HCT116 (cell line): ENCODE results near the gene PRKCH. TPM values are rescaled to one million over a fixed set of nuclear protein-coding genes. Genes with fewer than 3 reads are reported as not detected.

Experiments
- ATAC-seq: fragments of 200-7000 bp; cut with Tn5 transposase; 2 replicates; pipeline ENCODE4 v1.9.1; 2020; ENCODE audit warnings: mild to moderate bottlenecking, moderate library complexity
- BruUV-seq: library from RNA; stranded (reverse); fragments of 400-500 nt; replicated peaks from 2 replicates; lab custom pipeline; 2021; lab: Mats Ljungman, UMichigan
- CTCF ChIA-PET: fragments of 300-600 bp; sonication (Branson Sonifier 250); formaldehyde crosslinking; loops from one replicate; lab custom pipeline; 2021; ENCODE audit warnings: antibody characterized with exemption; lab: Charles Lee
- POLR2A ChIA-PET: fragments of 300-600, 350-600 bp; sonication (Branson Sonifier 250); formaldehyde crosslinking; loops from one replicate; lab custom pipeline; 2021; ENCODE audit warnings: antibody characterized with exemption; lab: Charles Lee
- RAD21 ChIA-PET, 2 experiments: fragments of 300-600 bp; sonication (Branson Sonifier 250); formaldehyde crosslinking; loops; one replicate each; lab custom pipeline; 2023; ENCODE audit warnings: low total read pairs in 2 of 2; ENCODE audit not compliant: uncharacterized antibody in 2 of 2, unreplicated experiment in 2 of 2, low non-redundant PET in 1 of 2; lab: Charles Lee
- DNase-seq: peaks from one replicate; pipeline ENCODE4 v3.0.0-alpha.2; 2010; ENCODE audit warnings: low read depth, low spot score
- H2AFZ ChIP-seq: fragments of 200-600 bp; shearing (Covaris generic), sonication (generic); 2 replicates; pipeline ENCODE4 v1.6.1; 2017; ENCODE audit warnings: low read depth, mixed run types, mixed read lengths, antibody characterized with exemption, low read length; ENCODE audit not compliant: poor library complexity, severe bottlenecking
- H3K27ac ChIP-seq: 2 replicates; pipeline ENCODE4 v1.5.1; 2012; ENCODE audit warnings: low read depth, low read length
- H3K27me3 ChIP-seq: fragments of 200-600 bp; sonication (generic); 2 replicates; pipeline ENCODE4 v1.6.1; 2016; ENCODE audit warnings: mixed run types, low read length, mixed read lengths; ENCODE audit not compliant: insufficient read depth
- H3K36me3 ChIP-seq, 2 experiments: fragments of 200-500 bp in 1 of 2; fragments of 200-600 bp in 1 of 2; sonication (Bioruptor generic) in 1 of 2; sonication (generic) in 1 of 2; 2 replicates each; pipeline versions ENCODE4 v1.5.1 to v1.6.1; 2014 to 2016; ENCODE audit warnings: low read length in 2 of 2, inconsistent platforms in 1 of 2, mixed read lengths in 1 of 2, mixed run types in 1 of 2; ENCODE audit not compliant: insufficient read depth in 2 of 2, control insufficient read depth in 1 of 2
- H3K4me1 ChIP-seq, 2 experiments: fragments of 200-600 bp in 1 of 2; sonication (generic) in 1 of 2; 2 replicates each; pipeline versions ENCODE4 v1.5.1 to v1.6.1; 2012 to 2017; ENCODE audit warnings: low read length in 2 of 2, inconsistent platforms in 1 of 2, mild to moderate bottlenecking in 1 of 2, mixed read lengths in 1 of 2, mixed run types in 1 of 2, moderate library complexity in 1 of 2; ENCODE audit not compliant: insufficient read depth in 2 of 2, control insufficient read depth in 1 of 2
- H3K4me2 ChIP-seq: fragments of 200-600 bp; sonication (generic); 2 replicates; pipeline ENCODE4 v1.6.1; 2017; ENCODE audit warnings: mixed run types, low read length, mixed read lengths
- H3K4me3 ChIP-seq, 2 experiments: fragments of 200-600 bp in 1 of 2; sonication (generic) in 1 of 2; replicated peaks in 1 of 2; 2 replicates each; pipeline ENCODE4 v1.5.1; 2011 to 2016; ENCODE audit warnings: low read length in 2 of 2, control low read depth in 1 of 2, low read depth in 1 of 2, mild to moderate bottlenecking in 1 of 2, mixed read lengths in 1 of 2, mixed run types in 1 of 2
- H3K79me2 ChIP-seq: fragments of 200-600 bp; sonication (generic); 2 replicates; pipeline ENCODE4 v1.6.1; 2017; ENCODE audit warnings: mild to moderate bottlenecking, mixed run types, low read length, moderate library complexity, mixed read lengths; ENCODE audit not compliant: insufficient read depth
- H3K9ac ChIP-seq: fragments of 200-600 bp; sonication (generic); 2 replicates; pipeline ENCODE4 v1.6.1; 2016; ENCODE audit warnings: low read length, mixed read lengths
- H3K9me2 ChIP-seq: fragments of 200-600 bp; sonication (generic), shearing (Covaris generic); 2 replicates; pipeline ENCODE4 v1.6.1; 2017; ENCODE audit warnings: mixed run types, mild to moderate bottlenecking, moderate library complexity; ENCODE audit not compliant: insufficient read depth
- H3K9me3 ChIP-seq, 2 experiments: fragments of 200-500 bp in 1 of 2; fragments of 200-600 bp in 1 of 2; sonication (Bioruptor generic) in 1 of 2; sonication (generic) in 1 of 2; 2 replicates each; pipeline ENCODE4 v1.6.1; 2014 to 2017; ENCODE audit warnings: low read length in 2 of 2, mixed read lengths in 2 of 2, inconsistent platforms in 1 of 2, low read depth in 1 of 2, mild to moderate bottlenecking in 1 of 2, mixed run types in 1 of 2, moderate library complexity in 1 of 2; ENCODE audit not compliant: control insufficient read depth in 1 of 2, insufficient read depth in 1 of 2
- H4K20me1 ChIP-seq: fragments of 200-600 bp; sonication (generic), shearing (Covaris generic); 2 replicates; pipeline ENCODE4 v1.6.1; 2017; ENCODE audit warnings: mixed run types, mild to moderate bottlenecking, moderate library complexity; ENCODE audit not compliant: insufficient read depth
- ATF3 ChIP-seq: IDR thresholded peaks from 2 replicates; pipeline ENCODE4 v1.6.1; 2012
- CBX3 ChIP-seq: IDR thresholded peaks from 2 replicates; pipeline ENCODE4 v1.6.1; 2012; ENCODE audit warnings: low read depth
- CEBPB ChIP-seq: IDR thresholded peaks from 2 replicates; pipeline ENCODE4 v1.6.1; 2012; ENCODE audit warnings: low read depth
- ELF1 ChIP-seq: IDR thresholded peaks from 2 replicates; pipeline ENCODE4 v1.6.1; 2012; ENCODE audit warnings: low read depth, borderline replicate concordance
- FOSL1 ChIP-seq: IDR thresholded peaks from 2 replicates; pipeline ENCODE4 v1.6.1; 2012; ENCODE audit warnings: low read depth
- JUND ChIP-seq: IDR thresholded peaks from 2 replicates; pipeline ENCODE4 v1.6.1; 2012
- POLR2A ChIP-seq: IDR thresholded peaks from 2 replicates; pipeline ENCODE4 v1.7.0; 2011; ENCODE audit warnings: borderline replicate concordance; ENCODE audit not compliant: insufficient read depth, insufficient read length; ENCODE audit errors: extremely low read depth
- RAD21 ChIP-seq: IDR thresholded peaks from 2 replicates; pipeline ENCODE4 v1.6.1; 2012; ENCODE audit warnings: low read depth, mild to moderate bottlenecking
- REST ChIP-seq: IDR thresholded peaks from 2 replicates; pipeline ENCODE4 v1.6.1; 2012; ENCODE audit warnings: low read depth
- SIN3A ChIP-seq: IDR thresholded peaks from 2 replicates; pipeline ENCODE4 v1.6.1; 2012; ENCODE audit warnings: low read depth
- SRF ChIP-seq: IDR thresholded peaks from 2 replicates; pipeline ENCODE4 v1.6.1; 2012; ENCODE audit warnings: low read depth
- ZBTB33 ChIP-seq: IDR thresholded peaks from 2 replicates; pipeline ENCODE4 v1.6.1; 2011; ENCODE audit warnings: mild to moderate bottlenecking, low read length, moderate library complexity; ENCODE audit not compliant: insufficient replicate concordance; ENCODE audit errors: extremely low read depth
- ZFX ChIP-seq: fragments of 450-650 bp; IDR thresholded peaks from 2 replicates; pipeline ENCODE4 v1.6.1; 2017
- ZNF274 ChIP-seq: fragments of 200-500 bp; sonication (Bioruptor generic); IDR thresholded peaks from 2 replicates; pipeline ENCODE4 v1.6.1; 2014; ENCODE audit warnings: mild to moderate bottlenecking, low read depth, low read length, inconsistent platforms
- intact Hi-C: fragments of 100-400 bp; cut with micrococcal nuclease; formaldehyde crosslinking; loops from 2 replicates; pipeline ENCODE4 v1.10.0; 2022
- total RNA-seq: library from RNA; stranded (reverse); gene quantifications from one replicate; pipeline ENCODE4 v1.2.1, GENCODE V29; 2021; ENCODE audit not compliant: unreplicated experiment

Gene PRKCH
- total RNA-seq, 1 experiment from 2014 or later: 16.6 TPM

DNA sequence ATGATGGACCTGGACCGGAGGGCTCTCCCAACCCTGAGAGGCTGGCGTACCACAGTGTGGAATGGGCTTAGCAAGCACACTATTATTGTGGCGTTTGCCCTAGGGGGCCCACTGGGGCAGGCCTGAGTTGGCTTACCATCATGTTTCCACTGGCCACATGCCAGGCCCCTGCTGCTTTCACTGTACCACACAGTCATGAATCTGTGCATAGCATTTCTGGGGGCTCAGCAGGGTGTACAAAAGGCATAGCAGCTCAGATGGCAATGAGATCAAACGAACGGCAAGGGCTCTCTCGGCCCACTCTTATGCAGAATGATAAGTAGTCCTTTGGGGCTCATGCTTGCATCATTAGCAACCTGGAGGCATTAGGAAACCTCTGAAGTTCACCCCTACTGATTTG, 236.9 kb downstream of the PRKCH start:
- H4K20me1 ChIP-seq: no peaks in the 10 kb centered on the region
- CTCF ChIA-PET: interaction anchor here (0.7 to 1.3 kb wide), 2 partner anchors 11 to 27 kb away, joined by 3 to 6 read pairs; no protein-coding TSS in a partner anchor
- intact Hi-C loops: no loop called here
- no peaks in the 10 kb centered on the region for H3K36me3 ChIP-seq
- TF ChIP-seq POLR2A (no peak), REST (no peak), SIN3A (no peak), RAD21 (no peak), ZFX (no peak), ZBTB33 (no peak), ELF1 (no peak), ZNF274 (no peak), FOSL1 (no peak), SRF (no peak), CEBPB (no peak), JUND (no peak), ATF3 (no peak), CBX3 (no peak)
- H3K4me1 ChIP-seq: peaks cover 52 to 62% of the 10 kb centered on the region in 2 experiments
- no peak overlapping the region for H3K27ac ChIP-seq
- H3K79me2 ChIP-seq: no peaks in the 10 kb centered on the region
- no TSS peak for BruUV-seq
- RAD21 ChIA-PET: interaction anchor here in 1 of 2 experiments (0.7 kb wide), 1 partner anchor 58 kb away, joined by 3 read pairs; no protein-coding TSS in a partner anchor
- no peaks in the 10 kb centered on the region for H3K9me2 ChIP-seq
- no peak overlapping the region for H2AFZ ChIP-seq
- no peak overlapping the region for H3K4me3 ChIP-seq
- ATAC-seq: no peak
- DNase-seq: no peak
- no peak overlapping the region for H3K9ac ChIP-seq
- no peaks in the 10 kb centered on the region for H3K9me3 ChIP-seq
- H3K27me3 ChIP-seq: no peaks in the 10 kb centered on the region
- H3K4me2 ChIP-seq: no peak overlapping the region
- POLR2A ChIA-PET: interaction anchor here (0.7 to 5.2 kb wide), 3 partner anchors 12 to 31 kb away, joined by 5 to 41 read pairs (median 6); no protein-coding TSS in a partner anchor
